ENCODE data around the gene CGB1.
A peak's percentile ranks its signal among the peaks of the same experiment; 100 is the strongest.
"Not testable (repeated sequence)": the region's sequence is repeated elsewhere in the genome, so short reads cannot be mapped to it uniquely, and the experiment has no call there.

Gene CGB1

GRCh38 chr19:49042177-49042576 is 5.5 kb upstream of the CGB1 start:
- no peaks in the 10 kb centered on the region for H3K9me3 Mint-ChIP-seq (ENCODE audit: low read depth)
- H3K27me3 Mint-ChIP-seq: no peaks in the 10 kb centered on the region
- no peaks in the 10 kb centered on the region for H3K36me3 Mint-ChIP-seq
- H3K27ac Mint-ChIP-seq: no peak overlapping the region
- no peaks in the 10 kb centered on the region for H3K4me1 Mint-ChIP-seq (ENCODE audit: low read depth)
- H3K4me3 Mint-ChIP-seq: no peak overlapping the region

GRCh38 chr19:49039736-49040135 is 3.0 kb upstream of the CGB1 start:
- H3K27ac Mint-ChIP-seq; H3K9me3 Mint-ChIP-seq (ENCODE audit: low read depth); H3K27me3 Mint-ChIP-seq; H3K4me3 Mint-ChIP-seq; H3K4me1 Mint-ChIP-seq (ENCODE audit: low read depth); H3K36me3 Mint-ChIP-seq: not testable (repeated sequence)

GRCh38 chr19:49038557-49039276 is 2.0 kb upstream of the CGB1 start:
- not testable (repeated sequence) for H3K27me3 Mint-ChIP-seq; H3K4me3 Mint-ChIP-seq; H3K4me1 Mint-ChIP-seq (ENCODE audit: low read depth); H3K27ac Mint-ChIP-seq; H3K9me3 Mint-ChIP-seq (ENCODE audit: low read depth); H3K36me3 Mint-ChIP-seq

GRCh38 chr19:49038111-49038510 is 1.4 kb upstream of the CGB1 start:
- not testable (repeated sequence) for H3K4me3 Mint-ChIP-seq; H3K27me3 Mint-ChIP-seq; H3K9me3 Mint-ChIP-seq (ENCODE audit: low read depth); H3K36me3 Mint-ChIP-seq; H3K27ac Mint-ChIP-seq; H3K4me1 Mint-ChIP-seq (ENCODE audit: low read depth)

GRCh38 chr19:49031642-49032301 is 4.9 kb downstream of the CGB1 start, which contains the start of gene CGB2:
CGB2 (plus strand) TSS chr19:49031890; CDS start chr19:49032096, 206 bp downstream.
- H3K4me3 Mint-ChIP-seq; H3K27me3 Mint-ChIP-seq; H3K4me1 Mint-ChIP-seq (ENCODE audit: low read depth); H3K27ac Mint-ChIP-seq; H3K36me3 Mint-ChIP-seq; H3K9me3 Mint-ChIP-seq (ENCODE audit: low read depth): not testable (repeated sequence)

- H3K4me1 Mint-ChIP-seq (ENCODE audit: low read depth); H3K4me3 Mint-ChIP-seq: not testable (repeated sequence)
Observed at GRCh38 chr19:49030323-49030722, 6.4 kb downstream of the CGB1 start.

GRCh38 chr19:49029749-49030148 is 6.9 kb downstream of the CGB1 start:
- H3K27me3 Mint-ChIP-seq; H3K36me3 Mint-ChIP-seq; H3K4me3 Mint-ChIP-seq; H3K4me1 Mint-ChIP-seq (ENCODE audit: low read depth); H3K9me3 Mint-ChIP-seq (ENCODE audit: low read depth); H3K27ac Mint-ChIP-seq: not testable (repeated sequence)

More at GRCh38 chr19:49030323-49030722, 6.4 kb downstream of the CGB1 start:
- not testable (repeated sequence) for H3K27ac Mint-ChIP-seq; H3K9me3 Mint-ChIP-seq (ENCODE audit: low read depth); H3K27me3 Mint-ChIP-seq; H3K36me3 Mint-ChIP-seq

- H3K27ac Mint-ChIP-seq; H3K27me3 Mint-ChIP-seq; H3K4me3 Mint-ChIP-seq; H3K36me3 Mint-ChIP-seq; H3K9me3 Mint-ChIP-seq (ENCODE audit: low read depth); H3K4me1 Mint-ChIP-seq (ENCODE audit: low read depth): not testable (repeated sequence)
Observed at GRCh38 chr19:49028686-49029085, 8.0 kb downstream of the CGB1 start.

- not testable (repeated sequence) for H3K9me3 Mint-ChIP-seq (ENCODE audit: low read depth); H3K4me1 Mint-ChIP-seq (ENCODE audit: low read depth); H3K4me3 Mint-ChIP-seq; H3K36me3 Mint-ChIP-seq; H3K27me3 Mint-ChIP-seq; H3K27ac Mint-ChIP-seq
Observed at GRCh38 chr19:49025599-49025998, 11.1 kb downstream of the CGB1 start.

- not testable (repeated sequence) for H3K27ac Mint-ChIP-seq; H3K27me3 Mint-ChIP-seq; H3K9me3 Mint-ChIP-seq (ENCODE audit: low read depth); H3K4me1 Mint-ChIP-seq (ENCODE audit: low read depth); H3K4me3 Mint-ChIP-seq; H3K36me3 Mint-ChIP-seq
Observed at GRCh38 chr19:49025088-49025487, 11.6 kb downstream of the CGB1 start.

GRCh38 chr19:49024233-49024632 is 12.5 kb downstream of the CGB1 start, which contains the start of gene CGB3:
CGB3 (minus strand) TSS chr19:49024333; CDS start chr19:49023971, 362 bp downstream.
- H3K4me1 Mint-ChIP-seq (ENCODE audit: low read depth); H3K27ac Mint-ChIP-seq; H3K36me3 Mint-ChIP-seq: not testable (repeated sequence)

GRCh38 chr19:49022116-49022515 is 14.6 kb downstream of the CGB1 start:
- no peak overlapping the region for H3K27ac Mint-ChIP-seq
- no peaks in the 10 kb centered on the region for H3K9me3 Mint-ChIP-seq (ENCODE audit: low read depth)
- H3K27me3 Mint-ChIP-seq: no peaks in the 10 kb centered on the region
- no peak overlapping the region for H3K4me3 Mint-ChIP-seq
- no peaks in the 10 kb centered on the region for H3K36me3 Mint-ChIP-seq
- H3K4me1 Mint-ChIP-seq (ENCODE audit: low read depth): peaks cover 13% of the 10 kb centered on the region

More at GRCh38 chr19:49024233-49024632, 12.5 kb downstream of the CGB1 start, which contains the start of gene CGB3:
- not testable (repeated sequence) for H3K9me3 Mint-ChIP-seq (ENCODE audit: low read depth); H3K4me3 Mint-ChIP-seq; H3K27me3 Mint-ChIP-seq

GRCh38 chr19:49020931-49021895 is 15.5 kb downstream of the CGB1 start:
- peak overlapping the region; percentile 24 for H3K4me3 Mint-ChIP-seq
- H3K27me3 Mint-ChIP-seq: no peaks in the 10 kb centered on the region
- no peak overlapping the region for H3K27ac Mint-ChIP-seq
- no peaks in the 10 kb centered on the region for H3K36me3 Mint-ChIP-seq
- H3K4me1 Mint-ChIP-seq (ENCODE audit: low read depth): peaks cover 13% of the 10 kb centered on the region
- H3K9me3 Mint-ChIP-seq (ENCODE audit: low read depth): no peaks in the 10 kb centered on the region

- H3K4me3 Mint-ChIP-seq: no peak overlapping the region
- H3K27me3 Mint-ChIP-seq: no peaks in the 10 kb centered on the region
- peaks cover 13% of the 10 kb centered on the region for H3K4me1 Mint-ChIP-seq (ENCODE audit: low read depth)
- H3K27ac Mint-ChIP-seq: no peak overlapping the region
- peaks cover 2% of the 10 kb centered on the region for H3K36me3 Mint-ChIP-seq
- no peaks in the 10 kb centered on the region for H3K9me3 Mint-ChIP-seq (ENCODE audit: low read depth)
Observed at GRCh38 chr19:49020342-49020741, 16.4 kb downstream of the CGB1 start.

Measured in activated naive CD8-positive, alpha-beta T cell (primary cell).